NCI-H1694 (cell line): ENCODE data around the gene INTU.

Experiments used
- DNase-seq: peaks from one replicate; lab custom pipeline; 2025; lab: John Stamatoyannopoulos, UW

The INTU gene

GRCh38 chr4:127748957-127749356 lies 116.2 kb downstream of the INTU start:
- DNase-seq: no peak

GRCh38 chr4:127756906-127757305 lies 124.1 kb downstream of the INTU start:
- no peak for DNase-seq

- no peak for DNase-seq
Measured at GRCh38 chr4:127759228-127759820, 126.6 kb downstream of the INTU start.

- no peak for DNase-seq
Measured at GRCh38 chr4:127759893-127760292, 127.1 kb downstream of the INTU start.

- no peak for DNase-seq
Measured at GRCh38 chr4:127771535-127772275, 138.9 kb downstream of the INTU start.

GRCh38 chr4:127772769-127773671 lies 140.3 kb downstream of the INTU start:
- no peak for DNase-seq

- DNase-seq: no peak
Measured at GRCh38 chr4:127775843-127776242, 143.1 kb downstream of the INTU start.
